Right atrium auricular region (tissue), 2 donors: Measurements from ENCODE around the gene PLPP4. TPM values are rescaled to one million over a fixed set of nuclear protein-coding genes. Genes with fewer than 3 reads are reported as not detected.

Experiments used
- DNase-seq: peaks from one replicate; pipeline ENCODE4 v3.0.0-alpha.2; 2019; ENCODE audit warnings: low spot score
- H3K27ac ChIP-seq, 2 donors: fragments of 200-600 bp; sonication (generic); 1 replicate in 1 of 2; 2 replicates in 1 of 2; pipeline ENCODE4 v1.5.1; 2016 to 2019
- H3K27me3 ChIP-seq, 2 donors: fragments of 200-600 bp; sonication (generic); one replicate each; pipeline versions ENCODE4 v1.5.1 to v1.6.0; 2017 to 2019
- H3K36me3 ChIP-seq: fragments of 200-600 bp; sonication (generic); one replicate; pipeline ENCODE4 v1.5.1; 2016
- H3K4me1 ChIP-seq, 2 donors: fragments of 200-600 bp; sonication (generic); one replicate each; pipeline versions ENCODE4 v1.5.1 to v1.6.0; 2017 to 2019
- H3K4me3 ChIP-seq, 2 donors: fragments of 200-600 bp; sonication (generic); 1 replicate in 1 of 2; 2 replicates in 1 of 2; pipeline ENCODE4 v1.5.1; 2017 to 2019; ENCODE audit warnings: mild to moderate bottlenecking in 1 of 2, moderate library complexity in 1 of 2
- H3K9me3 ChIP-seq, 2 donors: fragments of 200-600 bp; sonication (generic); one replicate each; pipeline ENCODE4 v1.5.1; 2019
- total RNA-seq, 2 donors: library from RNA; depleted of rRNA; stranded (reverse); fragments of >200 nt; gene quantifications; one replicate each; pipeline ENCODE4 v1.1.0, GENCODE V29; 2016
- TF ChIP-seq, protein P1 (sequence below), 2 donors: fragments of 200-600 bp; sonication (generic); IDR thresholded peaks; one replicate each; pipeline ENCODE4 v1.5.1; 2019; ENCODE audit warnings: antibody characterized with exemption in 2 of 2

PLPP4 gene
- total RNA-seq, 2 donors from 2014 or later: not detected

DNA sequence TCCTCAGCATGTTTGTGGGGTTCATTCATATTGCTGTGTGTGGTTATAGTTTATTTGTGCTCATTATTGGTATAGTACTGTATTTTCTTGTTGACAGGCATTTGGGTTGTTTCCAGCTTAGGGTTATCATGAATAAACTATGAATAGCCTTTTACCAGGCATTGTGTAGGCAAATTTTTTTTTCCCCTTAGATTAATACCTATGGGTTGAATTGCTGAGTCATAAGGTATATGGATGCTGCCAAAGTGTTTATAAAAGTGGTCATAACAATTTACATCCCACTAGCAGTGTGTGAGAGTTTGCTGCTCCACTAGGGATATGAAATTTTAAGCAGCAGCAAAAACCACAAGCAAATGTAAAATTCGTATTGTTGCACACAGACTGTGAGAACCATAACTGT is 175.0 kb downstream of the PLPP4 start:
- H3K36me3 ChIP-seq: no peaks in the 10 kb centered on the region
- TF ChIP-seq, protein P1, sequence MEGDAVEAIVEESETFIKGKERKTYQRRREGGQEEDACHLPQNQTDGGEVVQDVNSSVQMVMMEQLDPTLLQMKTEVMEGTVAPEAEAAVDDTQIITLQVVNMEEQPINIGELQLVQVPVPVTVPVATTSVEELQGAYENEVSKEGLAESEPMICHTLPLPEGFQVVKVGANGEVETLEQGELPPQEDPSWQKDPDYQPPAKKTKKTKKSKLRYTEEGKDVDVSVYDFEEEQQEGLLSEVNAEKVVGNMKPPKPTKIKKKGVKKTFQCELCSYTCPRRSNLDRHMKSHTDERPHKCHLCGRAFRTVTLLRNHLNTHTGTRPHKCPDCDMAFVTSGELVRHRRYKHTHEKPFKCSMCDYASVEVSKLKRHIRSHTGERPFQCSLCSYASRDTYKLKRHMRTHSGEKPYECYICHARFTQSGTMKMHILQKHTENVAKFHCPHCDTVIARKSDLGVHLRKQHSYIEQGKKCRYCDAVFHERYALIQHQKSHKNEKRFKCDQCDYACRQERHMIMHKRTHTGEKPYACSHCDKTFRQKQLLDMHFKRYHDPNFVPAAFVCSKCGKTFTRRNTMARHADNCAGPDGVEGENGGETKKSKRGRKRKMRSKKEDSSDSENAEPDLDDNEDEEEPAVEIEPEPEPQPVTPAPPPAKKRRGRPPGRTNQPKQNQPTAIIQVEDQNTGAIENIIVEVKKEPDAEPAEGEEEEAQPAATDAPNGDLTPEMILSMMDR (IDR thresholded peaks at IDR 0.05): no peak
- H3K4me1 ChIP-seq: no peaks in the 10 kb centered on the region
- no peaks in the 10 kb centered on the region for H3K27me3 ChIP-seq
- H3K4me3 ChIP-seq: no peak overlapping the region
- H3K9me3 ChIP-seq: peaks cover 0 to 13% of the 10 kb centered on the region in 2 donors
- DNase-seq: no peak
- no peak overlapping the region for H3K27ac ChIP-seq

DNA sequence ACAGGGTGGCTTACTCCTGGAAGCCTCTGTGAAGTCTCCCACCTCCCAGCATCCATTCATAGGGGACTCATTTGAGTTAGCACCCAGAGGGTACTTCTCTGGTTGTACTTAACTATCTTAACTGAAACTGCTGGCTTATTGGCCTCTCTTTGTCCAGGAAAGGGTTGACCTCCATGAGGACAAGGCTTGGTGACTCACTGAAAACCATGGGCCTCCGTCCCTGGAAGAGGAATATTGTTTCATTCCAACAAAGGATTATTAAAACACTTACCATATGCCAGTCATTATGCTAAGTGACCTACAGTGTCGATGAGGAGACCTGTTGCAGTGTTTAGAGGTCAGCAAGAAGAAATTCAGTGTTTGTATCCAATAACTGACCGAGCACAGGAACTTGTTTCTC is 175.9 kb downstream of the PLPP4 start:
- Histone ChIP-seq H3K27ac (no peak overlapping the region), H3K9me3 (peaks cover 0 to 13% of the 10 kb centered on the region in 2 donors), H3K4me1 (no peaks in the 10 kb centered on the region), H3K4me3 (no peak overlapping the region), H3K36me3 (no peaks in the 10 kb centered on the region), H3K27me3 (no peaks in the 10 kb centered on the region)
- TF ChIP-seq, protein P1 (IDR thresholded peaks at IDR 0.05): no peak
- DNase-seq: no peak

DNA sequence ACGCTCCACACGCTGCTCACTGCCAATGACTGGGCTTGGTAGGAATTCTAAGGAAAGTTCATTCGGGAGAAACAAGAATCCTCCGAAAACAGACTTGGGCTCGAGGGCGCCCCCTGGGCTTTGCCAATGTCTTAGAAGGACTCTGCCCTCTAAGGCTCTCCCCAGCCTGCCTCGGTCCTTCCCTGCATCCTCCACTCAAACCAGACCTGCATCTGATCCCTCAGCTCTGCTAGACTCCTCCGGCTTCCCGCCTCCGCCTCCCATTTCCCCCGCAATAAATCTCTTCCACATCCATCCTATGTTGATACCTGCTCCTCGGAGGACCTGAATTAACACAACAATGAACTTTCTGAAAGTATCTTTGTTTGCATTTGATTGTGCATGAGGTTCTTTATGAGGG is 177.6 kb downstream of the PLPP4 start:
- H3K36me3 ChIP-seq: no peaks in the 10 kb centered on the region
- H3K4me1 ChIP-seq: no peaks in the 10 kb centered on the region
- peaks cover 0 to 6% of the 10 kb centered on the region in 2 donors for H3K9me3 ChIP-seq
- no peaks in the 10 kb centered on the region for H3K27me3 ChIP-seq
- no peak for DNase-seq
- H3K27ac ChIP-seq: no peak overlapping the region
- no peak overlapping the region for H3K4me3 ChIP-seq
- TF ChIP-seq, protein P1 (IDR thresholded peaks at IDR 0.05): no peak
